Duodenal mucosa (tissue), 2 donors: ENCODE measurements around the gene IQGAP2.
A peak's percentile ranks its signal among the peaks of the same experiment; 100 is the strongest.

Experiments used
- H3K27ac ChIP-seq: one replicate; pipeline ENCODE4 v1.7.0; 2013; ENCODE audit warnings: low read depth, low read length
- H3K27me3 ChIP-seq, 2 donors: one replicate each; pipeline ENCODE4 v1.7.0; 2013; ENCODE audit warnings: low read length in 2 of 2, control low read depth in 1 of 2; ENCODE audit not compliant: insufficient read depth in 2 of 2, control insufficient read depth in 1 of 2
- H3K36me3 ChIP-seq, 2 donors: one replicate each; pipeline ENCODE4 v1.7.0; 2013; ENCODE audit warnings: low read length in 2 of 2, control low read depth in 1 of 2; ENCODE audit not compliant: insufficient read depth in 2 of 2, control insufficient read depth in 1 of 2
- H3K4me1 ChIP-seq, 2 donors: one replicate each; pipeline ENCODE4 v1.7.0; 2013; ENCODE audit warnings: low read length in 2 of 2, control low read depth in 1 of 2; ENCODE audit not compliant: insufficient read depth in 2 of 2, control insufficient read depth in 1 of 2
- H3K4me3 ChIP-seq, 2 donors: one replicate each; pipeline ENCODE4 v1.7.0; 2013; ENCODE audit warnings: low read length in 2 of 2, low read depth in 1 of 2
- H3K9ac ChIP-seq, 2 donors: one replicate each; pipeline ENCODE4 v1.7.0; 2013; ENCODE audit warnings: low read length in 2 of 2, low read depth in 1 of 2
- H3K9me3 ChIP-seq, 2 donors: one replicate each; pipeline ENCODE4 v1.7.0; 2013; ENCODE audit warnings: low read length in 2 of 2, control low read depth in 1 of 2; ENCODE audit not compliant: control insufficient read depth in 1 of 2

Gene IQGAP2

GRCh38 chr5:76399268-76399667 lies 3.8 kb upstream of the IQGAP2 start:
- H3K27me3 ChIP-seq, result no peaks in the 10 kb centered on the region
- H3K4me1 ChIP-seq, result peaks cover 7 to 10% of the 10 kb centered on the region in 2 donors
- no peak overlapping the region for H3K9ac ChIP-seq
- H3K36me3 ChIP-seq, result no peaks in the 10 kb centered on the region
- H3K4me3 ChIP-seq, result no peak overlapping the region
- H3K27ac ChIP-seq, result no peak overlapping the region
- no peaks in the 10 kb centered on the region for H3K9me3 ChIP-seq

- H3K27me3 ChIP-seq, result no peaks in the 10 kb centered on the region
- H3K9me3 ChIP-seq, result no peaks in the 10 kb centered on the region
- peaks cover 19 to 20% of the 10 kb centered on the region in 2 donors for H3K4me1 ChIP-seq
- H3K9ac ChIP-seq, result no peak overlapping the region
- no peak overlapping the region for H3K27ac ChIP-seq
- no peak overlapping the region for H3K4me3 ChIP-seq
- H3K36me3 ChIP-seq, result no peaks in the 10 kb centered on the region
These were observed 2.6 kb upstream of the IQGAP2 start for GRCh38 chr5:76400466-76400865.

GRCh38 chr5:76401801-76402250 lies 1.3 kb upstream of the IQGAP2 start:
- Histone ChIP-seq H3K36me3 (no peaks in the 10 kb centered on the region), H3K9me3 (no peaks in the 10 kb centered on the region), H3K4me1 (peaks cover 27 to 34% of the 10 kb centered on the region in 2 donors), H3K9ac (peak overlapping the region; percentile 45 to 68), H3K27me3 (no peaks in the 10 kb centered on the region), H3K27ac (peak overlapping the region; percentile 78), H3K4me3 (peak overlapping the region; percentile 69 to 82)

GRCh38 chr5:76402251-76402885 lies 717 bp upstream of the IQGAP2 start:
- Histone ChIP-seq H3K27ac (peak overlapping the region; percentile 78), H3K4me1 (peaks cover 28 to 34% of the 10 kb centered on the region in 2 donors), H3K36me3 (no peaks in the 10 kb centered on the region), H3K27me3 (no peaks in the 10 kb centered on the region), H3K9ac (peak overlapping the region; percentile 45 to 68), H3K4me3 (peak overlapping the region; percentile 69 to 82), H3K9me3 (no peaks in the 10 kb centered on the region)

GRCh38 chr5:76403766-76404222 lies 709 bp downstream of the IQGAP2 start:
- H3K9me3 ChIP-seq, result no peaks in the 10 kb centered on the region
- peak overlapping the region; percentile 69 to 82 for H3K4me3 ChIP-seq
- H3K9ac ChIP-seq, result peak overlapping the region; percentile 68 to 83
- H3K4me1 ChIP-seq, result peaks cover 28 to 34% of the 10 kb centered on the region in 2 donors
- no peaks in the 10 kb centered on the region for H3K27me3 ChIP-seq
- H3K27ac ChIP-seq, result peak overlapping the region; percentile 78
- no peaks in the 10 kb centered on the region for H3K36me3 ChIP-seq

GRCh38 chr5:76404223-76405211 lies 1.4 kb downstream of the IQGAP2 start:
- peak overlapping the region; percentile 25 to 68 for H3K9ac ChIP-seq
- H3K27me3 ChIP-seq, result no peaks in the 10 kb centered on the region
- H3K4me3 ChIP-seq, result peak overlapping the region; percentile 69 to 82
- no peaks in the 10 kb centered on the region for H3K36me3 ChIP-seq
- peaks cover 28 to 34% of the 10 kb centered on the region in 2 donors for H3K4me1 ChIP-seq
- H3K27ac ChIP-seq, result peak overlapping the region; percentile 78
- no peaks in the 10 kb centered on the region for H3K9me3 ChIP-seq

- peak overlapping the region in 1 of 2 donors; percentile 68 for H3K9ac ChIP-seq
These were observed 2.9 kb downstream of the IQGAP2 start for GRCh38 chr5:76406014-76406413.

GRCh38 chr5:76406673-76407072 lies 3.6 kb downstream of the IQGAP2 start:
- H3K4me1 ChIP-seq, result peaks cover 26 to 31% of the 10 kb centered on the region in 2 donors
- no peaks in the 10 kb centered on the region for H3K36me3 ChIP-seq
- H3K4me3 ChIP-seq, result peak overlapping the region in 1 of 2 donors; percentile 37
- no peaks in the 10 kb centered on the region for H3K27me3 ChIP-seq
- peak overlapping the region in 1 of 2 donors; percentile 40 for H3K9ac ChIP-seq
- no peaks in the 10 kb centered on the region for H3K9me3 ChIP-seq
- H3K27ac ChIP-seq, result no peak overlapping the region

More at GRCh38 chr5:76406014-76406413, 2.9 kb downstream of the IQGAP2 start:
- Histone ChIP-seq H3K36me3 (no peaks in the 10 kb centered on the region), H3K27me3 (no peaks in the 10 kb centered on the region), H3K4me3 (peak overlapping the region in 1 of 2 donors; percentile 69), H3K4me1 (peaks cover 28 to 38% of the 10 kb centered on the region in 2 donors), H3K27ac (no peak overlapping the region), H3K9me3 (no peaks in the 10 kb centered on the region)

- no peaks in the 10 kb centered on the region for H3K36me3 ChIP-seq
- H3K9me3 ChIP-seq, result no peaks in the 10 kb centered on the region
- no peaks in the 10 kb centered on the region for H3K27me3 ChIP-seq
- no peak overlapping the region for H3K4me3 ChIP-seq
- no peak overlapping the region for H3K9ac ChIP-seq
- H3K27ac ChIP-seq, result no peak overlapping the region
- peaks cover 23 to 34% of the 10 kb centered on the region in 2 donors for H3K4me1 ChIP-seq
These were observed 5.1 kb downstream of the IQGAP2 start for GRCh38 chr5:76408104-76408654.
